Uterus (tissue), 4 donors: ENCODE results near the gene ELMO1. TPM values are rescaled to one million over a fixed set of nuclear protein-coding genes. Genes with fewer than 3 reads are reported as not detected.

Experiments used
- DNase-seq, 2 donors: peaks; one replicate each; pipeline ENCODE4 v3.0.0-alpha.2; 2019 to 2020
- H3K27ac ChIP-seq, 2 donors: fragments of 200-600 bp; sonication (generic); 1 replicate in 1 of 2; 2 replicates in 1 of 2; pipeline ENCODE4 v1.5.1; 2016 to 2018
- H3K27me3 ChIP-seq, 2 donors: fragments of 200-600 bp; sonication (generic); one replicate each; pipeline ENCODE4 v1.5.1; 2018 to 2019; ENCODE audit warnings: control low read depth in 1 of 2
- H3K36me3 ChIP-seq, 2 donors: fragments of 200-600 bp; sonication (generic); one replicate each; pipeline ENCODE4 v1.5.1; 2019; ENCODE audit warnings: control low read depth in 1 of 2
- H3K4me1 ChIP-seq, 2 donors: fragments of 200-600 bp; sonication (generic); one replicate each; pipeline ENCODE4 v1.5.1; 2018 to 2019; ENCODE audit warnings: control low read depth in 1 of 2
- H3K4me3 ChIP-seq, 2 donors: fragments of 200-600 bp; sonication (generic); 1 replicate in 1 of 2; 2 replicates in 1 of 2; pipeline ENCODE4 v1.5.1; 2018 to 2019; ENCODE audit warnings: mild to moderate bottlenecking in 1 of 2
- H3K9me3 ChIP-seq, 2 donors: fragments of 200-600 bp; sonication (generic); one replicate each; pipeline ENCODE4 v1.5.1; 2019; ENCODE audit warnings: control low read depth in 1 of 2
- POLR2A ChIP-seq, 2 donors: fragments of 450-650 bp; IDR thresholded peaks; one replicate each; pipeline ENCODE4 v1.6.1; 2016; ENCODE audit warnings: antibody characterized with exemption in 2 of 2, mild to moderate bottlenecking in 1 of 2, moderate library complexity in 1 of 2
- intact Hi-C: fragments of 100-400 bp; cut with DNase I; formaldehyde crosslinking; loops from one replicate; pipeline ENCODE4 v1.15.1; 2023; ENCODE audit warnings: low total_unique reads
- total RNA-seq, 4 donors: library from RNA; depleted of rRNA in 3 of 4; stranded (reverse); fragments of >200 nt in 3 of 4; gene quantifications; one replicate each; pipeline versions ENCODE4 v1.1.0 to v1.2.4, GENCODE V29; 2014 to 2023
- TF ChIP-seq, protein P1 (sequence below), 4 experiments: fragments of 200-600 bp in 2 of 4; fragments of 450-650 bp in 2 of 4; sonication (generic) in 2 of 4; IDR thresholded peaks; one replicate each; pipeline ENCODE4 v1.5.1; 2016 to 2019; ENCODE audit warnings: antibody characterized with exemption in 4 of 4, mild to moderate bottlenecking in 2 of 4, moderate library complexity in 1 of 4
- donor health status: DM: yes; HTN: yes; CAD: no.

Gene ELMO1
- total RNA-seq, 4 donors from 2014 or later, result 37.9 to 64.7 (median 55.5) TPM

DNA sequence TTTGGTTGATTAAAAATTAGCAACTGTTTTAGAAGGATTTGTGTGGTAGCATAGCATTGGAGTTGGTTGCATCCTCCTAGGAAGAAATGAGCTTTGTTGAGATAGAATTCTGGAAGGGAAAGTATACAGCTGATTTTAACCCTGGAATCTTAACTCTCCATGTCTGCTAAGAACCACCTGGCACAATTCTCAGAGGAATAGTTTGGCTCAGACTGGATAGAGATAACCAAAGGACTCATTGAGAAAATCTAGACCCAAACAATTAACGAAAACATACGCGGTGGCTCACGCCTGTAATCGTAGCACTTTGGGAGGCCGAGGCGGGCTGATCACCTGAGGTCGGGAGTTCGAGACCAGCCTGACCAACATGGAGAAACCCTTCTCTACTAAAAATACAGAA lies 625.3 kb downstream of the ELMO1 start:
- no peaks in the 10 kb centered on the region for H3K36me3 ChIP-seq
- TF ChIP-seq, protein P1, sequence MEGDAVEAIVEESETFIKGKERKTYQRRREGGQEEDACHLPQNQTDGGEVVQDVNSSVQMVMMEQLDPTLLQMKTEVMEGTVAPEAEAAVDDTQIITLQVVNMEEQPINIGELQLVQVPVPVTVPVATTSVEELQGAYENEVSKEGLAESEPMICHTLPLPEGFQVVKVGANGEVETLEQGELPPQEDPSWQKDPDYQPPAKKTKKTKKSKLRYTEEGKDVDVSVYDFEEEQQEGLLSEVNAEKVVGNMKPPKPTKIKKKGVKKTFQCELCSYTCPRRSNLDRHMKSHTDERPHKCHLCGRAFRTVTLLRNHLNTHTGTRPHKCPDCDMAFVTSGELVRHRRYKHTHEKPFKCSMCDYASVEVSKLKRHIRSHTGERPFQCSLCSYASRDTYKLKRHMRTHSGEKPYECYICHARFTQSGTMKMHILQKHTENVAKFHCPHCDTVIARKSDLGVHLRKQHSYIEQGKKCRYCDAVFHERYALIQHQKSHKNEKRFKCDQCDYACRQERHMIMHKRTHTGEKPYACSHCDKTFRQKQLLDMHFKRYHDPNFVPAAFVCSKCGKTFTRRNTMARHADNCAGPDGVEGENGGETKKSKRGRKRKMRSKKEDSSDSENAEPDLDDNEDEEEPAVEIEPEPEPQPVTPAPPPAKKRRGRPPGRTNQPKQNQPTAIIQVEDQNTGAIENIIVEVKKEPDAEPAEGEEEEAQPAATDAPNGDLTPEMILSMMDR (IDR thresholded peaks at IDR 0.05), result no peak
- TF ChIP-seq POLR2A (IDR thresholded peaks at IDR 0.05), result no peak
- intact Hi-C loops, result no loop called here
- H3K4me1 ChIP-seq, result no peaks in the 10 kb centered on the region
- no peak for DNase-seq
- H3K4me3 ChIP-seq, result no peak overlapping the region
- H3K27ac ChIP-seq, result no peak overlapping the region
- H3K9me3 ChIP-seq, result no peaks in the 10 kb centered on the region
- no peaks in the 10 kb centered on the region for H3K27me3 ChIP-seq

DNA sequence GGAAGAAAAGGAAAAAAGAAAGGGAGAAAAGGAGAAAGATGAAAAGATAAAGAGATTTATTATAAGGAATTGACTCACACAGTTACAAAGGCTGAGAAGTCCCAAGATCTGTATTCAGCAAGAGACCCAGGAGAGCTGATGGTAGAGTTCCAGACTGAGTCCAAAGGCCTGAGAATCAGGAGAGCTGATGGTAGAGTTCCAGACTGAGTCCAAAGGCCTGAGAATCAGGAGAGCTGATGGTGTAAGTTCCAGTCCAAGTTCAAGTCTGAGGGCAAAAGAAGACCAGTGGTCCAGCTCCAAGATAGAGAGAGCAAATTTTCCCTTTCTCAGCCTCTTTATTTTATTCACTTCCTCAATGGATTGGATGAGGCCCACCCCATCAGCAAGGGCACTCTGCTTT lies 627.0 kb downstream of the ELMO1 start:
- intact Hi-C loops, result no loop called here
- Histone ChIP-seq H3K9me3 (no peaks in the 10 kb centered on the region), H3K4me3 (no peak overlapping the region), H3K36me3 (no peaks in the 10 kb centered on the region), H3K4me1 (no peaks in the 10 kb centered on the region), H3K27me3 (no peaks in the 10 kb centered on the region), H3K27ac (no peak overlapping the region)
- no peak for DNase-seq
- TF ChIP-seq, protein P1 (IDR thresholded peaks at IDR 0.05), result no peak
- TF ChIP-seq POLR2A (IDR thresholded peaks at IDR 0.05), result no peak

DNA sequence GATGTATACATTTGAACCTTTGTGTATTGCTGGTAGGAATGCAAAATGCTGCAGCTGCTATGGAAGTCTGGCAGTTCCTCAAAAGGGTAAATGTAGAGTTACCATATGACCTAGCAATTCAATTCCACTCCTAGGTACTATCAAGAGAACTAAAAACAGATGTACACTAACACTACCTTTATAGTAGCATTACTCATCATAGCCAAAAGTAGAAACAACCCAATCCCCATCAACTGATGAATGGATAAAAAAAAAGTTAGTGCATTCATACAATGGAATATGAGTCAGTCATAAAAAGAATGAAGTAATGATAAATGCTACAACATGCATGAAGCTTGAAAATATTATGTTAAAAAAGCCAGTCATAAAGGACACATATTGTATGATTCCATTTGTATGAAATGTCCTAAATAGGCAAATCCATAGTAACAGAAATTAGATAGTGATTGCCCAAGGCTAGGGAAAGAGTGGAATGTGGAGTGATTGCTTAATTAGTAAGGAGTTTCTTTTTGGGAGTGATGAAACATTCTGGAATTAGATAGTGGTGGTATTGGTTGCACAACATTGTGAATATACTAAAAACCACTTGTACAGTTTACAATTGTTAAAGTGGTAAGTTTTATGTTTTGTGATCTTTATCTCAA lies 628.0 kb downstream of the ELMO1 start:
- H3K36me3 ChIP-seq, result no peaks in the 10 kb centered on the region
- intact Hi-C loops, result no loop called here
- DNase-seq, result no peak
- no peaks in the 10 kb centered on the region for H3K4me1 ChIP-seq
- no peak for TF ChIP-seq POLR2A (IDR thresholded peaks at IDR 0.05)
- TF ChIP-seq, protein P1 (IDR thresholded peaks at IDR 0.05), result no peak
- no peaks in the 10 kb centered on the region for H3K27me3 ChIP-seq
- no peak overlapping the region for H3K27ac ChIP-seq
- no peak overlapping the region for H3K4me3 ChIP-seq
- no peaks in the 10 kb centered on the region for H3K9me3 ChIP-seq

DNA sequence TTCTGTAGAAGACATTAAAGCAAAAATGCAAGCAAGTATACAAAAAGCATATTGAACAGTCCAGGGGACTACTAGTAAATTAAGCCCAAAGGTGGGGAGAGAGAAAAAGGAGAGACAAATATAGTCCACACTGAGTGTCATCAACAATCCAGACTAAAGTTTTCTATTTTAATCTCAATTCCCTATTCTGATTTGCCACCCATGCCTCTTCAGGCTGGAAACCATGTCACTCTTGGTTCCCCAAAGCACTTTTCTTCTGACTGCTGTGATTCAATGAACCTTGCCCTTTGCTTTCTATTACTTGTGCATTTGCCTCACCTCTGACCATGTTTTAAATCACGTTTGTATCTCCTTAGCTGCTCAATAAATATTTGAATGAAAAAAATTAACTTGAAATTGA lies 629.0 kb downstream of the ELMO1 start:
- no peak for TF ChIP-seq POLR2A (IDR thresholded peaks at IDR 0.05)
- TF ChIP-seq, protein P1 (IDR thresholded peaks at IDR 0.05), result no peak
- no peak for DNase-seq
- H3K27me3 ChIP-seq, result no peaks in the 10 kb centered on the region

DNA sequence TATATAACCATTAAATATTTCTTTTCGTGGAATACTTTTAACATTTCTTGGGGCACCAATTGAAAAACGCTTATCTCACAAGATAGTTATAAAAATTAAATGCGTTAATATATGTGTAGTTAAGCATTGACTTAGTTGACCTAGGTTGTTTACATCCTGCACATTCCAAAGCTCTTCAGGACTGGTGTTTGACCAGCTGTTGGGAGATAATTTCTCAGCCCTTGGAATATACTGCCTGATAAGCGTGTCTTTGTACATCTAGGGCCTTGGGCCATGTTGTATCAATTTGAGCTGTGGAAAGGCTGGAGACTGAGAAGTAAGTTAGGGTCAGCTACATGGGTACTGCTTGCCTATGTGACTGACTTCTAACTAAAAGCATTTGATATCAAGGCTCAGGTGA lies 634.4 kb downstream of the ELMO1 start:
- H3K27me3 ChIP-seq, result no peaks in the 10 kb centered on the region
- DNase-seq, result no peak
- no peak overlapping the region for H3K27ac ChIP-seq
- intact Hi-C loops, result no loop called here
- no peaks in the 10 kb centered on the region for H3K36me3 ChIP-seq
- no peaks in the 10 kb centered on the region for H3K4me1 ChIP-seq
- H3K4me3 ChIP-seq, result no peak overlapping the region
- no peaks in the 10 kb centered on the region for H3K9me3 ChIP-seq
- no peak for TF ChIP-seq POLR2A (IDR thresholded peaks at IDR 0.05)
- TF ChIP-seq, protein P1 (IDR thresholded peaks at IDR 0.05), result no peak

More for the DNA sequence above, 629.0 kb downstream of the ELMO1 start:
- H3K4me1 ChIP-seq, result no peaks in the 10 kb centered on the region
- H3K36me3 ChIP-seq, result no peaks in the 10 kb centered on the region
- H3K27ac ChIP-seq, result no peak overlapping the region
- no peak overlapping the region for H3K4me3 ChIP-seq
- intact Hi-C loops, result no loop called here
- H3K9me3 ChIP-seq, result no peaks in the 10 kb centered on the region
